ENCODE results near the gene NBPF14.
"Not testable (repeated sequence)": the region's sequence is repeated elsewhere in the genome, so short reads cannot be mapped to it uniquely, and the experiment has no call there.

NBPF14 gene

GRCh38 chr1:148529101-148529567 is 66.7 kb downstream of the NBPF14 start:
- H3K4me1 ChIP-seq (ENCODE audit: control extremely low read depth in 1 of 4, control insufficient read depth in 4 of 4, insufficient read depth in 4 of 4, low read length in 3 of 4); H3K9me3 ChIP-seq (ENCODE audit: control extremely low read depth in 1 of 5, control insufficient read depth in 4 of 5, insufficient read depth in 2 of 5, low read depth in 1 of 5, low read length in 4 of 5); H3K27me3 ChIP-seq (replicated peaks in 2 of 5; ENCODE audit: control insufficient read depth in 4 of 5, insufficient read depth in 5 of 5, low read length in 4 of 5); H3K36me3 ChIP-seq (ENCODE audit: control insufficient read depth in 4 of 4, insufficient read depth in 4 of 4, low read length in 3 of 4); CTCF ChIA-PET; POLR2A ChIA-PET; H3K27ac ChIP-seq (ENCODE audit: insufficient read depth in 1 of 2, low read depth in 1 of 2, low read length in 2 of 2, poor library complexity in 1 of 2, severe bottlenecking in 2 of 2): not testable (repeated sequence)
- H3K4me3 ChIP-seq (ENCODE audit: control insufficient read depth in 1 of 7, extremely low read depth in 1 of 7, insufficient read depth in 4 of 7, low read depth in 2 of 7, low read length in 6 of 7): peak overlapping the region in 6 of 7 experiments; percentile 7 to 66 (median 28)
- no CpG with 5 or more reads among the region's 25 CpGs for WGBS (ENCODE audit: insufficient coverage)
- peak; percentile 53 to 75 (median 70) for DNase-seq

- H3K36me3 ChIP-seq (ENCODE audit: control insufficient read depth in 4 of 4, insufficient read depth in 4 of 4, low read length in 3 of 4); H3K4me1 ChIP-seq (ENCODE audit: control extremely low read depth in 1 of 4, control insufficient read depth in 4 of 4, insufficient read depth in 4 of 4, low read length in 3 of 4); POLR2A ChIA-PET; DNase-seq; H3K27ac ChIP-seq (ENCODE audit: insufficient read depth in 1 of 2, low read depth in 1 of 2, low read length in 2 of 2, poor library complexity in 1 of 2, severe bottlenecking in 2 of 2); H3K9me3 ChIP-seq (ENCODE audit: control extremely low read depth in 1 of 5, control insufficient read depth in 4 of 5, insufficient read depth in 2 of 5, low read depth in 1 of 5, low read length in 4 of 5); CTCF ChIA-PET; H3K4me3 ChIP-seq (ENCODE audit: control insufficient read depth in 1 of 7, extremely low read depth in 1 of 7, insufficient read depth in 4 of 7, low read depth in 2 of 7, low read length in 6 of 7); H3K27me3 ChIP-seq (replicated peaks in 2 of 5; ENCODE audit: control insufficient read depth in 4 of 5, insufficient read depth in 5 of 5, low read length in 4 of 5): not testable (repeated sequence)
- no CpG with 5 or more reads among the region's 24 CpGs for WGBS (ENCODE audit: insufficient coverage)
These were observed 67.2 kb downstream of the NBPF14 start for GRCh38 chr1:148528591-148528990.

- DNase-seq; H3K4me3 ChIP-seq (ENCODE audit: control insufficient read depth in 1 of 7, extremely low read depth in 1 of 7, insufficient read depth in 4 of 7, low read depth in 2 of 7, low read length in 6 of 7); CTCF ChIA-PET; H3K9me3 ChIP-seq (ENCODE audit: control extremely low read depth in 1 of 5, control insufficient read depth in 4 of 5, insufficient read depth in 2 of 5, low read depth in 1 of 5, low read length in 4 of 5); H3K27ac ChIP-seq (ENCODE audit: insufficient read depth in 1 of 2, low read depth in 1 of 2, low read length in 2 of 2, poor library complexity in 1 of 2, severe bottlenecking in 2 of 2); POLR2A ChIA-PET; H3K27me3 ChIP-seq (replicated peaks in 2 of 5; ENCODE audit: control insufficient read depth in 4 of 5, insufficient read depth in 5 of 5, low read length in 4 of 5); H3K36me3 ChIP-seq (ENCODE audit: control insufficient read depth in 4 of 4, insufficient read depth in 4 of 4, low read length in 3 of 4); H3K4me1 ChIP-seq (ENCODE audit: control extremely low read depth in 1 of 4, control insufficient read depth in 4 of 4, insufficient read depth in 4 of 4, low read length in 3 of 4): not testable (repeated sequence)
- no CpG with 5 or more reads among the region's 2 CpGs for WGBS (ENCODE audit: insufficient coverage)
These were observed 69.2 kb downstream of the NBPF14 start for GRCh38 chr1:148526587-148526986.

- H3K27ac ChIP-seq (ENCODE audit: insufficient read depth in 1 of 2, low read depth in 1 of 2, low read length in 2 of 2, poor library complexity in 1 of 2, severe bottlenecking in 2 of 2); H3K9me3 ChIP-seq (ENCODE audit: control extremely low read depth in 1 of 5, control insufficient read depth in 4 of 5, insufficient read depth in 2 of 5, low read depth in 1 of 5, low read length in 4 of 5); H3K36me3 ChIP-seq (ENCODE audit: control insufficient read depth in 4 of 4, insufficient read depth in 4 of 4, low read length in 3 of 4); CTCF ChIA-PET; DNase-seq; H3K27me3 ChIP-seq (replicated peaks in 2 of 5; ENCODE audit: control insufficient read depth in 4 of 5, insufficient read depth in 5 of 5, low read length in 4 of 5); H3K4me1 ChIP-seq (ENCODE audit: control extremely low read depth in 1 of 4, control insufficient read depth in 4 of 4, insufficient read depth in 4 of 4, low read length in 3 of 4): not testable (repeated sequence)
- WGBS (ENCODE audit: insufficient coverage): no CpG with 5 or more reads among the region's 35 CpGs
- peak overlapping the region in 5 of 7 experiments; percentile 15 to 67 (median 48) for H3K4me3 ChIP-seq (ENCODE audit: control insufficient read depth in 1 of 7, extremely low read depth in 1 of 7, insufficient read depth in 4 of 7, low read depth in 2 of 7, low read length in 6 of 7)
- POLR2A ChIA-PET: interaction anchor here (0.6 to 1.3 kb wide), 6 partner anchors 121 to 189 kb away, joined by 3 to 15 read pairs (median 4); no protein-coding TSS in a partner anchor
These were observed 72.3 kb downstream of the NBPF14 start for GRCh38 chr1:148523205-148524144.

GRCh38 chr1:148522561-148523204 is 73.1 kb downstream of the NBPF14 start:
- DNase-seq: peak; percentile 97 to 98 (median 98)
- H3K36me3 ChIP-seq (ENCODE audit: control insufficient read depth in 4 of 4, insufficient read depth in 4 of 4, low read length in 3 of 4); H3K27me3 ChIP-seq (replicated peaks in 2 of 5; ENCODE audit: control insufficient read depth in 4 of 5, insufficient read depth in 5 of 5, low read length in 4 of 5); H3K4me1 ChIP-seq (ENCODE audit: control extremely low read depth in 1 of 4, control insufficient read depth in 4 of 4, insufficient read depth in 4 of 4, low read length in 3 of 4); CTCF ChIA-PET; H3K9me3 ChIP-seq (ENCODE audit: control extremely low read depth in 1 of 5, control insufficient read depth in 4 of 5, insufficient read depth in 2 of 5, low read depth in 1 of 5, low read length in 4 of 5): not testable (repeated sequence)
- H3K27ac ChIP-seq (ENCODE audit: insufficient read depth in 1 of 2, low read depth in 1 of 2, low read length in 2 of 2, poor library complexity in 1 of 2, severe bottlenecking in 2 of 2): peak overlapping the region in 1 of 2 experiments; percentile 46
- H3K4me3 ChIP-seq (ENCODE audit: control insufficient read depth in 1 of 7, extremely low read depth in 1 of 7, insufficient read depth in 4 of 7, low read depth in 2 of 7, low read length in 6 of 7): peak overlapping the region in 5 of 7 experiments; percentile 32 to 67 (median 48)
- POLR2A ChIA-PET: interaction anchor here (0.6 to 1.3 kb wide), 7 partner anchors 120 to 189 kb away, joined by 3 to 15 read pairs (median 4); no protein-coding TSS in a partner anchor
- 0% methylated on average over 2 of the region's 30 CpGs for WGBS (ENCODE audit: insufficient coverage)

GRCh38 chr1:148522072-148522471 is 73.7 kb downstream of the NBPF14 start:
- POLR2A ChIA-PET: interaction anchor here (0.6 to 1.3 kb wide), 2 partner anchors 186 to 188 kb away, joined by 3 to 15 read pairs; no protein-coding TSS in a partner anchor
- H3K27me3 ChIP-seq (replicated peaks in 2 of 5; ENCODE audit: control insufficient read depth in 4 of 5, insufficient read depth in 5 of 5, low read length in 4 of 5); H3K36me3 ChIP-seq (ENCODE audit: control insufficient read depth in 4 of 4, insufficient read depth in 4 of 4, low read length in 3 of 4); H3K9me3 ChIP-seq (ENCODE audit: control extremely low read depth in 1 of 5, control insufficient read depth in 4 of 5, insufficient read depth in 2 of 5, low read depth in 1 of 5, low read length in 4 of 5); CTCF ChIA-PET; H3K4me1 ChIP-seq (ENCODE audit: control extremely low read depth in 1 of 4, control insufficient read depth in 4 of 4, insufficient read depth in 4 of 4, low read length in 3 of 4): not testable (repeated sequence)
- WGBS (ENCODE audit: insufficient coverage): no CpG with 5 or more reads among the region's 23 CpGs
- H3K27ac ChIP-seq (ENCODE audit: insufficient read depth in 1 of 2, low read depth in 1 of 2, low read length in 2 of 2, poor library complexity in 1 of 2, severe bottlenecking in 2 of 2): peak overlapping the region; percentile 54
- H3K4me3 ChIP-seq (ENCODE audit: control insufficient read depth in 1 of 7, extremely low read depth in 1 of 7, insufficient read depth in 4 of 7, low read depth in 2 of 7, low read length in 6 of 7): peak overlapping the region in 3 of 7 experiments; percentile 32 to 60 (median 52)
- DNase-seq: peak; percentile 92 to 94 (median 92)

GRCh38 chr1:148514310-148514709 is 81.5 kb downstream of the NBPF14 start:
- H3K27me3 ChIP-seq (replicated peaks in 2 of 5; ENCODE audit: control insufficient read depth in 4 of 5, insufficient read depth in 5 of 5, low read length in 4 of 5); POLR2A ChIA-PET; DNase-seq; H3K4me3 ChIP-seq (ENCODE audit: control insufficient read depth in 1 of 7, extremely low read depth in 1 of 7, insufficient read depth in 4 of 7, low read depth in 2 of 7, low read length in 6 of 7); H3K9me3 ChIP-seq (ENCODE audit: control extremely low read depth in 1 of 5, control insufficient read depth in 4 of 5, insufficient read depth in 2 of 5, low read depth in 1 of 5, low read length in 4 of 5); H3K4me1 ChIP-seq (ENCODE audit: control extremely low read depth in 1 of 4, control insufficient read depth in 4 of 4, insufficient read depth in 4 of 4, low read length in 3 of 4); H3K36me3 ChIP-seq (ENCODE audit: control insufficient read depth in 4 of 4, insufficient read depth in 4 of 4, low read length in 3 of 4); H3K27ac ChIP-seq (ENCODE audit: insufficient read depth in 1 of 2, low read depth in 1 of 2, low read length in 2 of 2, poor library complexity in 1 of 2, severe bottlenecking in 2 of 2); CTCF ChIA-PET: not testable (repeated sequence)
- no CpG with 5 or more reads among the region's 3 CpGs for WGBS (ENCODE audit: insufficient coverage)
